GM19035 (cell line): Measurements from ENCODE around the gene ALPK1.
"Not testable (repeated sequence)": the region's sequence is repeated elsewhere in the genome, so short reads cannot be mapped to it uniquely, and the experiment has no call there.

Source experiments
- ATAC-seq: cut with Tn5 transposase; IDR thresholded peaks from one replicate; pipeline ENCODE4 v1.9.1; 2021; ENCODE audit not compliant: unreplicated experiment

The ALPK1 gene

DNA sequence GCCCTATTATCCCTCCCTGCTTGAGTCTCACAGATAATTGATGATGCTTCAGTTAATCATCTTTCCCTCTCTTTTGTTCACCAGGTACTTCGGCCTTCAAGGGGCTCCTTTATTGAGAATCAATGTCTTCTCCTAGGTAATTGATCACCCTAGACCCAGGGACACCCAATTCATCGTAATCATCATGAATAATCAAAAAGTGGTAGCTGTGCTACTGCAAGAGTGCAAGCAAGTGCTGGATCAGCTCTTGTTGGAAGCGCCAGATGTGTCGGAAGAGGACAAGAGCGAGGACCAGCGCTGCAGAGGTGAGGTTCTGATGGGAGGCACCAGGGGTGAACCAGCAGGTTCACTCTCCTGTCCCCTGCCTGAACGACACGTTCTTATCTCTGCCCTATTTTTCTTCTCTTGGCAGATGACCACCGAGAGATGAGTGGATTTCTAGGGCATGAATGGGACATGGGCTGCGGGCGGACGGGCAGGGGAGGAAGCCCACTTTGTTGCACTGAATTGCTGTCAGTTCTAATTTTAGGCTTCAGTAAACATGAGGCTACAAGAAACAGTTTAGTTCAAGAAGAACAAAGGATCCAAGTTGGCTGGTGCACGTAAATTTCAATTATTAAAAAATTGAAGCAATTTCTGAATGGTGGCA is 80.5 kb downstream of the ALPK1 start:
- no peak for ATAC-seq

DNA sequence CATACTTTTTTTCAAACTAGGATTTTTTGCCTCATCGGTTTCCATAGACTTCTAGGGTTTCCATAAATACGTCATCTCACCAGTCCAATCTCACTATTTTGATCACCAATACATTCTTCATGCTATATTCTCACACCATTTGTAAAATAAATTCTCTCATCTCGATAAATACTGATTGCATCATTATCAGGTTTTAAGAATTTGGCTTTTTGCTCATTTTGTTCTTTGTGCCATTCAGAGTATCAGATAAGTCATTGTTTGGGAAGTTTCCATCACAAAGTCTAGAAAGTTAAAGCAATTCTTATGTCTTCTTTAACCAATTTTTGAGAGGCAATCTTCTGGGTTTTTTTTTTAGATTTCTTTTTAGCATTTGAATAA is 81.1 kb downstream of the ALPK1 start:
- ATAC-seq: no peak

DNA sequence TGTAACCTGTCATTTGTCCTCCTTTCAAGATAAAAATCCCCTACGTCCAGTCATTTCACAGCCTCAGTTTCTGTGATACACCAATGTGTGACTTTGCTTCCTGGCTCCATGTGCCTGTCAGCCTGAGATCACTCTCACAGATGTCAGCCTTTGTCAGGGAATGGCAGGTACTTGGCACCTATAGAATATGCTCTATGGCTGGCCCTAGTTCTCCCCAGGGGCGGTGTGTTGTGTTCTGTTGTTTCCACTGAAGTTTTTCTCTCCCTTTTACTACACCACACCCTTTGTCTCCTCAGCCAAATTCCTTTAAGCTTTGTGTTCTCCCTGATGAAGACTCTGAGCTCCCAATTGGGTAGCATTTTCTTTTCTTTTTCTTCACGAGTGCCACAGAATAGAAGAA is 81.7 kb downstream of the ALPK1 start:
- ATAC-seq: no peak

DNA sequence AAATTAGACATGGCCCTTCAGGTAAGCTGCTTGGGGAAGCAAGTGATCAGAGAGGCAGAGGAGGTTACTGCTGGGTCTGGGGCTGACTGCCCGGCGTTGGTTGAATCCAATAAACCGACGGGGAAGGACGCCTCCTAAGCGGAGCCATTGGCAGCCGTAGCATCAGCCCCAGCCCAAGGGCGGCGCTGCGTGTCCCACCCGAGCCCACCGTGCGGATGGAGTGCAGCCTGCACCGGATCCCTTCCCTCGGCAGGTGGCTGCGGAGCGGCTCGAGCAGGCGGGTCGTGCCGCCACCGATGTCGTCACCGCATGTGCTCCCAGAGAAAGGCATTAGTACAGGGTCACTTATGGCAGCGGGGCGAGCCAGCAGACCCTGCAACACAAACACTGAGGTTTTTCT is 82.1 kb downstream of the ALPK1 start:
- ATAC-seq: no peak

DNA sequence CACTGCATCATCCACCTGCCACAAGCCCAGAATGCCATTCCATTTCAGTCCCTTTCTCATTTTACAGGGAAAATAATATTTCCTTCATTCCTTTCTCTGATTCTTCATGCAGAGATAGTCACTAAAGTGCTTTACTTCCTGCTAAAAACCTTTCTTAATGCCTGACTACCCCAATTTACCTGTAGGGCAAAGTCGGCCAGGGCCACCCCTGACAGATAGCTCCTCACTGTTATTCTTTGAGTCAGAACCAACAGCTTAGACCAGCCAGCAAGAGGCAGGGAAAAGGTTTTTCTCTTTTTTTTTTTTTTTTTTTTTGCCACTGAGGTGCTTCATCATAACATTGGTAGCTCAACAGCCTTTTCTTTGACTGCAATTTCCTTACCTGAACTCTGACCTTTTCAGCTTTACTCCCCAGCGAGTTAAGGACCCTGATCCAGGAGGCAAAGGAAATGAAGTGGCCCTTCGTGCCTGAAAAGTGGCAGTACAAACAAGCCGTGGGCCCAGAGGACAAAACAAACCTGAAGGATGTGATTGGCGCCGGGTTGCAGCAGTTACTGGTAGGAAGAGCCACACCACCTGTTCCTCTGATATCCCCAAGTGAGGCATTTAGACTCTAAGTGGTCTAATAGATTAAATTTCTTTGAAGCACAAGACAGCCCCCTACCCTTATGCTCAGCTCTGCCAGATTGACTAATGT is 85.0 kb downstream of the ALPK1 start:
- ATAC-seq: no peak

DNA sequence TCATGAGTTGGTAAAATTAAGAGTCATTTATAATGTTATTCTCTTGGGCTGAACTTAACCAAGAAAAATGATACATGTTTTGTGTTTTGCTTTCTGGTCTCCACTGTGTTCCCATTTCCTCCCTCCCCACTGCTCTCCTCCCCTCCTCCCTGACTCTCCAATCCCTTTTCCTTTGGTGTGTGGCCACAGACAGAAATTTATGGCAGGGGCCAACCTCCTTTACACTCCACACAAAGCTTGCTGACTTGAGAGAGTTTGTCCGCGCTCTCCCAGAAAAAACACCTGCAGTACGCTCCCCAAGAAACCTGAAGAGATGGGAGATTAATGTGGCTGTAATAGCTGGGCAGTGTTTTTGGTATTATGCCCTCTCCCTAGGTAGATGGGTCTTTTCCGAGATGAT is 88.9 kb downstream of the ALPK1 start:
- no peak for ATAC-seq

DNA sequence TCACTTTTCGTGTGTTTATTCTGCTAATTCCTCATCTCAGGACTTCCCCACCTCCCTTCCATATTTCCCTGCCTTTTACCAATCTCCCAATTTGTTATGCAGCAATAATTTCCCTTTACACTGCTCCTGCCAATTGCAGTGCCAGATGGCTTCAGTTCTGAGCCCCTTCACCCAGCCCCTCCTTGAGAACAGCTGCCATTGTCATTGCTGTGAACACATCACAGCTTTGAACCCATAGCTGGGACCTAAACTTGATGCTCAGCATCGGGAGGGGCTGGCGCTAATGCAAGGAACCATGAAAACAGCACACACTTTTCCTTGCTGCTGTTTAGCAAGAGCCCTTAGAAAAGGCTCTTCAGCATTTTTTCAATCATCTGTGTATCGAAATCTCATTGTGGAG is 104.9 kb downstream of the ALPK1 start:
- no peak for ATAC-seq

DNA sequence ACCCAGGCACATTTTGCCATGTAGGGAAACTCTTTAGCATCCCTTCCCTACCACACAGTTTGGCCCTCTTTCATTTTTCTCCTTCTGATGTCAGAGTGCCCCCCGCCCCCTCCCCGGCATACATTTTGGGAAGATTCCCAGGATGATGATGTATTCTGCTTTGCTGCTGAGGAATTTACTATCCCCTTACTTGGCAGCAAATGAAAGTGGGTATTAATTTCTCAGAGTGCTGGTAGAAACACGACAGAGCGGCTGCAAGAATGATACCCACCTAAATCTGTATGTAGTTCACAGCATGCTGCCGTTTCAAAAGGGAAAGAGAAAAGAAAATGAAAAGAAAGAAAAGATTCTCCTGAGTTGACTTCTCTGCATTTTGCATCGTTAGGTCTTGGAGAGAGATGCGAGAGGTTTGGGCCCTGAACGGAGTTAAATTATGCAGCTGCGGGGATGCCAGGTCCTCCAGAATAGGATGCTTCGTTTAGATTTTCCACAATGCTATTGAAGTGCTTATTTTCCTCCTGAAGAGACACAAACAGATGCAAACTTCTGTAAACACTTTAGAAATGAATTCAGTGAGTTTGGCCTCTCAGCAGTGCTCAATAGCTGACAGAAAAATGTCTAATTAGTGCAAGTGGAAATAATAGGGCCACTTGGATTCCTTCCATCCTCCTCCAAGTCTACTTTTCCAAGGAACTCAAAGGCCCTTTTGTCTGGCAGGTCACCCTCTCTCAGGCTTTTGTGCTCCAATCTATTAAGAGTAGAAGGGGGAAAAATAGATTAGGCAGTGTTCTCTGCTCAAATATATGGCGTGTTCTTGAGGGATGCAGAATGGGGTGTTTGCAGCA is 106.2 kb downstream of the ALPK1 start:
- ATAC-seq: no peak

DNA sequence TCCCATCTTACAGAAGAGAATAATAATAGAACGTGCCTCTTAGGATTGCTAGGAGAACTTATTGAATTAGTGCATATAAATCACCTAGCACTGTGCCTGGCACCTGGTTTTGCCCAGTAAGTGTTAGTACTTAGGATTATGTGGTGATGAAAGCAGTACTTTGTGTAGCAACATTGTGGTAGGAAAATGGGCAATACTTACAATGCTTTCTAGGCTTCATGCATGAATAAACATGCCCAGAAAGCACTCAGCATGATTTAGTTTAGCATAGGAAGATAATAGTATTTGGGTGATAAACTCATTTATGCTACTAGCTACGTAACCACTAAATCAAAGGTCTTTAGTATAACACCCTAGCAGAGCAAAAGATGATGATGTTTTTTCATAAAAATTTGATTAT is 113.2 kb downstream of the ALPK1 start:
- no peak for ATAC-seq

DNA sequence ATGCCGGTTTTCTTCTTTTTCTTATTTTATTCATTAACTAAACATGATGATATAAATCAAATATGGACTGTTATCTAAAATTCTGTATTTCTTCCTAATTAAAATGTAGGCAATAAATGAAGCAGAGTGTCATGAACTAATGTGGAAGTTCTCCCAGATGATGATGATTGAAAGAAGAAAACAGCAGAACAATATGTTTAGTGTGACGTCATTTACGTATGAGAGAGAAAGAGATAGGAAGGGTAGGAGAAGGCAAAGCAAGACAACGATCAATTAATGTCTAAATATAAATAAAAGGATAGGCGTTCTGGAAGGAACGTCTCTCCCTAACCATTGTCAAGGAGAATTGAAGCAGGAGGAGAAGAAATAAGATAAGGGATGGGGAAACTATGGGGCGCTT is 113.6 kb downstream of the ALPK1 start:
- ATAC-seq: no peak

DNA sequence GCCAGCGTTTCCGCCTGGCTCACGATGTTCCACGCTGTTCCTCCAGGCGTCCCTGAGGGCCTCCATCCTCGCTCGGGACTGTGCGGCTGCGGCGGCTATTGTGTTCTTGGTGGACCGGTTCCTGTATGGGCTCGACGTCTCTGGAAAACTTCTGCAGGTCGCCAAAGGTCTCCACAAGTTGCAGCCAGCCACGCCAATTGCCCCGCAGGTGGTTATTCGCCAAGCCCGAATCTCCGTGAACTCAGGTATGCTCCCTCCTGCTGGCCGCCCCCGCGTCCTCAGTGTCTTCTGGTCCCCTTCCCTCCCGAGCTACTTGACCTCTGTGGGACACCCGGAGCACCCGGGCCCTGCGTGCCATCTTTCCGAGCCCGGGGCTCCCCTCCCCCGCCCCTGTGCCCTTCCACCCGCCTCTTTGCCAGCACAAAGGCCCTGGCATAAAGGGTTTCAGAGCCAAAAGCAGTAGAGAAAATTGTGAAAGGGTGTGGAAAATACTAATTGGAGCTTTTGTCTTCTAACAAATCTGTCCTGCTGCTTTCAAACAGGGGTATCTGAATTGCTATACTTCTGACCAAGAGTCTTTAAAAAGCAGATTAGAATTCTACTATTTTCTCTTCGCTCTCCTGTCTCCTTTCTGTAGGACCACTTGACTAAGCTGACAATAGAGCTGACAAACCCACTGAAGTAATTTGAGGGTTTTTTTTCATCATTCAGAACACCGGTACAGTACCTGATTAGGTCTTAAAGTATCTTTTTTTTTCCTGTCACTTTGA is 114.8 kb downstream of the ALPK1 start:
- no peak for ATAC-seq

DNA sequence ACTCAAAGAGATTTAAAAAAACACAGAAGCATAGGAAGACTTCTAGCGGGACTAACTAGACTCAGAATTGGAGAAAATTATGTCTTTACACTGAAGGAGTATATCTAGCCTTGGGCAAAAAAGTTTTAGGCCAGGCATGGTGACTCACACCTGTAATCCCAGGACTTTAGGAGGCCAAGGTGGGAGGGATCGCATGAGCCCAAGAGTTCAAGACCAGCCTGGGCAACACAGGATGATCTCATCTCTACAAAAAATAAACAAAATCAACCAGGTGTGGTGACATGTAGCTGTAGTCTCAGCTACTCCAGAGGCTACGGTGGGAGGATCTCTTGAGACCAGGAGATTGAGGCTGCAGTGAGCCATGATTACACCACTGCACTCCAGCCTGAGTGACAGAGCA is 119.3 kb downstream of the ALPK1 start:
- no peak for ATAC-seq

DNA sequence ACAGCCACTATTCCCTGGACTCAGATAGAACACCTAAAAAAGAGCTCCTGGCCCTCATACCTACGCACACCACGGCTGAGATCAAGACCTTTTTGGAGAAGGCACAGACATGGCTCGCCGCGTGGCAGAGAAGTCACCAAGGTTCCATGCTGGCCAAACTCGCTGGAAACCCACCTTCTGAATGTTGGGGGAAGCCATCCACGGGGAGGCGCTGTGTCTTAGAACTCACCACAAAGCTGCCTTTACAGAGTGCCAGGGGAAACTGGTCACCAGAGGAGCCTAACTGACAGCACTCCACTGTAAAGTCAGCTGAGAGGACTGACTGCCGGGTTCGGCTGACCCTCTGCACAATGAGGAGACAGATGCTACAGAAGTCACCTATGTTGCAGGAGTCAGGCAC is 120.9 kb downstream of the ALPK1 start:
- no peak for ATAC-seq

DNA sequence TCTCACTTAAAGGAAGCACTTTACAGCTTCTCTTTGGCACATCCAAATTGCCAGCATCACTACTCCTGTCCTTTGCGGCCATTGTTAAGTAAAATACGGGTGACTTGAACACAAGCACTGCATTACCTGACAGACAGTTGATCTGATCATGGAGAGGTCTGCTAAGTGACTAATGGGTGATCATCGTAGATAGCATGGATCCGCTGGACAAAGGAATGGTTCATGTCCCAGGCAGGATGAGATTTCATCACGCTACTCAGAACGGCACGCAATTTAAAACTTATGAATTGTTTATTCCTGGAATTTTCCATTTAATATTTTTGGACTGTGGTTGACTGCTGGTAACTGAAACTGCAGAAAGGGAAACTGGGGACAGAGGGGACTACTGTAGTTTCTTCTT is 124.7 kb downstream of the ALPK1 start:
- no peak for ATAC-seq

DNA sequence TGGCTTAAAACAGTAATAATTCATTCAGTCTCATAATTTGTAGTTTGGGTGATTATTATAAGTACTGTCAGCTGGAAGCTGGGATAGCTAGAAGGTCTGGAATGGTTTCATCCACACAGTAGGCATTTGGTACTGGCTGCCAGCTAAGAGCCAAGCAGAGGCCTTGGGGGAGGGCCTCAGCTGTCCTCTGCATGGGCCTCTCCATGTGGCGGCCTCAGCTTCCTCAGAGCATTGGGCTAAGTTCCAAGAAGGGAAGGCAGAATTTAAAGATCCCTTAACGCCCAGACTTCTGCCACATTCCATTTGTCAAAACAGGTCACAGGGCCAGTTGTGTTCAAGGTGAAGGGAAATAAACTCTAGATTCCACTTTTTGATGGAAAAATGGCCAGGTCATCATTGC is 125.5 kb downstream of the ALPK1 start:
- ATAC-seq: no peak

DNA sequence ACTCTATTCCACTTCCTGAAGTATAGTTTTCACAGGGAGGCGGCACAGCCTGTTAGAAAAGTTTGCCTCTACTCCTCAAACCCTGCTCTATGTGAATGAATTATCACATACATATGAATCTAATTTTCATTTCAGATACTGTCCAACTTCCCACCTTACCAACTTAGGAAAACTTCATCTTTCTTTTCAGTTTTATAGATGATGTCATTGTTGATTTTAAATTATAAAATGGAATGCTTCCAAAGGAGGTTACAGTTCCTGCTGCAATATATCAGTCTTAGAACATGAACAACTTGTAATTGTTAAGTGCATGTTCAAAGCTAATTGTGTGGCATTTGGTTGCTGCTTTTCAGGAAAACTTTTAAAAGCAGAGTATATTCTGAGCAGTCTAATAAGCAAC is 126.4 kb downstream of the ALPK1 start:
- ATAC-seq: no peak

DNA sequence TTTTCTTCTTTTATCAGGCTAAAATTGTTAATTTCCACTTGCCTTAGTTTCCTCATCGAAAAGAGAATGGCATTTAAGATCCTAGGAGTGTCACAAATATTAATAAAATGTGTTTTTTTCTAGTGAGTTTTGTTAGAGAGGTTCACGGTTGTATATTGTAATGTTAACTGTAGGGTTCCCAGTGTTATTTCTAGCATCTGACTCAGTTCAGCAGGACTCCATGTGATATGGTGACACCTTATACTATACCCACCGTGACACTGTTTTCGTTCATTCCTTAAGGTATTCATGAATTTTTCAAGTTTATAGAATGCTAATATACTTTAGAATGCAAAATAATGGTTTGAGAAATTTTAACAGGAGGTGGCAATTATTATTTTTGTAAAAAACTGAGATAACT is 128.7 kb downstream of the ALPK1 start:
- ATAC-seq: no peak

DNA sequence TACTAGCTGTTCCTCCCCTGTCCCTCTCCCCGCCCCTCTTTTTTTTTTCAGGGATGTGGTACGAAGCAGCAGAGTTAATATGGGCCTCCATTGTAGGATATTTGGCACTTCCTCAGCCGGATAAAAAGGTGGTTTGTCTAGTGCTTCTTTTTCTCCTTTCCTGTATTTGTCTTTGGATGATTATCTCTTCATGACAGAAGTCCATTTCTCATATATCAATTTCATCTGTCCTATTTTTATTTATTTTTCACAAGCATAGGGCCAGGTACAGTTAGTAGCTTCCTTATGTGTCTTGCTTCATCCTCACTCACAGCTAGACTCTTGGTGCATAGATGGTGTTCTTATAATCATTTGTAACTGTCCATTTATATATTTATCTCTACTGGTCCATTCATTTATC is 129.2 kb downstream of the ALPK1 start:
- ATAC-seq: no peak

DNA sequence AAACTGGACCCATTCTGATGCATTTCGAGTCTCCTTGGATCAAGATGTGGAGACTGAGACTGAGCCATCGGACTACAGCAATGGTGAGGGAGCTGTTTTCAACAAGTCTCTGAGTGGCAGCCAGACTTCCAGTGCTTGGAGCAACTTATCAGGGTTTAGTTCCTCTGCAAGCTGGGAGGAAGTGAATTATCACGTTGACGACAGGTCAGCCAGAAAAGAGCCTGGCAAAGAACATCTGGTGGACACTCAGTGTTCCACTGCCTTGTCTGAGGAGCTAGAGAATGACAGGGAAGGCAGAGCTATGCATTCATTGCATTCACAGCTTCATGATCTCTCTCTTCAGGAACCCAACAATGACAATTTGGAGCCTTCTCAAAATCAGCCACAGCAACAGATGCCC is 134.0 kb downstream of the ALPK1 start:
- ATAC-seq: no peak

DNA sequence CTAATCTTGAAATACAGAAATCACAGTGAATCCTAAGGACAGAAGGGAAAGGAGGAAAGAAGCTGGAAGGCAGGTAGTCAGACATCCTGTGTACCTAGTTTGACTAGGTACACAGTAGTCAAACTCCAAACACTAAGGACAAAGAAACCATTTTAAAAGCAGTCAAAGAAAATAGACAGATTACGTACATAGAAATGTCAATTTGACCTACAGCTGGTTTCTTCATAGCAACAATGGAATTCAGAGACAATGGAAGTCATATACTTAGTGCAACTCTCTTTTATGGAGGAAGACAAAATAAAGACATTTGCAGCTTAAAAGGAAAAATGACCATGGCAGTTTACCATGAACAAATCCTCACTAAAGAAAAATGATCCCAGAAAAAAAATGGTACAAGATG is 139.8 kb downstream of the ALPK1 start:
- ATAC-seq: no peak

DNA sequence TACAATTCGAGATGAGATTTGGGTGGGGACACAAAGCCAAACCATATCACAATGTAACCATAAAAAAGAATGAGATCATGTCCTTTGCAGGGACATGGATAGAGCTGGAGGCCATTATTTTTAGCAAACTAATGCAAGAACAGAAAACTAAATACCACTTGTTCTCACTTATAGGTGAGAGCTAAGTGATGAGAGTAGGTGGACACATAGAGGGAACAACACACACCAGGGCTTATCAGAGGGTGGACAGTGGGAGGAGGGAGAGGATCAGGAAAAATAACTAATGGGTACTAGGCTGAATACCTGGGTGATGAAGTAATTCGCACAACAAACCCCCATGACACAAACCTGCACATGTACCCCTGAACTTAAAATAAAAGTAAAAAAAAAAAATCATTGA is 145.1 kb downstream of the ALPK1 start:
- not testable (repeated sequence) for ATAC-seq
